A549 (cell line): ENCODE data around the gene FAM72C.
"Not testable (repeated sequence)": the region's sequence is repeated elsewhere in the genome, so short reads cannot be mapped to it uniquely, and the experiment has no call there.

Source experiments
- CEBPB ChIP-seq, 2 experiments: fragments of >200 bp in 1 of 2; sonication (Bioruptor Twin) in 1 of 2; formaldehyde crosslinking in 1 of 2; IDR thresholded peaks; 2 replicates each; pipeline ENCODE4 v1.6.1; 2012 to 2016
- CTCF ChIP-seq: fragments of >200 bp; sonication (Bioruptor Twin); formaldehyde crosslinking; IDR thresholded peaks from 3 replicates; pipeline ENCODE4 v1.5.1; 2016
- E2F6 ChIP-seq: IDR thresholded peaks from 2 replicates; pipeline ENCODE4 v1.6.1; 2012; ENCODE audit warnings: low read depth, borderline replicate concordance
- EHMT2 ChIP-seq: fragments of 200-600 bp; sonication (generic); IDR thresholded peaks from 2 replicates; pipeline ENCODE4 v1.6.1; 2016; ENCODE audit warnings: antibody characterized with exemption, low read depth, mild to moderate bottlenecking, moderate library complexity
- JUNB ChIP-seq: fragments of >200 bp; sonication (Bioruptor Twin); formaldehyde crosslinking; IDR thresholded peaks from 2 replicates; pipeline ENCODE4 v1.6.1; 2016
- MAFK ChIP-seq: fragments of 450-650 bp; IDR thresholded peaks from 2 replicates; pipeline ENCODE4 v1.6.1; 2014; ENCODE audit not compliant: partially characterized antibody
- POLR2A ChIP-seq: IDR thresholded peaks from 2 replicates; pipeline ENCODE4 v1.6.1; 2012; ENCODE audit warnings: mild to moderate bottlenecking, low read length
- POLR2AphosphoS2 ChIP-seq: conservative IDR thresholded peaks from 2 replicates; pipeline ENCODE4 v1.6.1; 2012; ENCODE audit warnings: low read length, improper control_type of control experiment, inconsistent platforms
- RAD21 ChIP-seq, 2 experiments: fragments of >200 bp in 1 of 2; sonication (Bioruptor Twin) in 1 of 2; formaldehyde crosslinking in 1 of 2; IDR thresholded peaks in 1 of 2; conservative IDR thresholded peaks in 1 of 2; 2 replicates in 1 of 2; 3 replicates in 1 of 2; pipeline ENCODE4 v1.6.1; 2012 to 2018; ENCODE audit warnings: inconsistent platforms in 1 of 2
- REST ChIP-seq: fragments of 200-600 bp; sonication (generic); IDR thresholded peaks from 2 replicates; pipeline ENCODE4 v1.6.1; 2016; ENCODE audit warnings: antibody characterized with exemption, mild to moderate bottlenecking, moderate library complexity
- SREBF2 ChIP-seq: fragments of 450-650 bp; IDR thresholded peaks from 2 replicates; pipeline ENCODE4 v1.6.1; 2014; ENCODE audit warnings: mild to moderate bottlenecking, moderate library complexity
- ZFP36 ChIP-seq: fragments of 450-650 bp; IDR thresholded peaks from 2 replicates; pipeline ENCODE4 v1.6.1; 2014; ENCODE audit warnings: borderline replicate concordance; ENCODE audit not compliant: partially characterized antibody
- ZNF302 ChIP-seq: fragments of 250-450 bp; sonication (Bioruptor Pico); IDR thresholded peaks from 2 replicates; pipeline ENCODE4 v1.9.0; 2021; ENCODE audit warnings: inconsistent platforms, mild to moderate bottlenecking, moderate library complexity
- TF ChIP-seq, protein P1 (sequence below): IDR thresholded peaks from 2 replicates; pipeline ENCODE4 v1.6.1; 2012

- TF ChIP-seq REST; ZNF302 (CRISPR knock-in tag); CTCF; SREBF2; JUNB; POLR2AphosphoS2; MAFK; EHMT2; POLR2A; E2F6; RAD21 (conservative IDR thresholded peaks at IDR 0.05 in 1 of 2, IDR thresholded peaks at IDR 0.05 in 1 of 2); CEBPB (IDR thresholded peaks at IDR 0.05); ZFP36: not testable (repeated sequence)
- TF ChIP-seq, protein P1, sequence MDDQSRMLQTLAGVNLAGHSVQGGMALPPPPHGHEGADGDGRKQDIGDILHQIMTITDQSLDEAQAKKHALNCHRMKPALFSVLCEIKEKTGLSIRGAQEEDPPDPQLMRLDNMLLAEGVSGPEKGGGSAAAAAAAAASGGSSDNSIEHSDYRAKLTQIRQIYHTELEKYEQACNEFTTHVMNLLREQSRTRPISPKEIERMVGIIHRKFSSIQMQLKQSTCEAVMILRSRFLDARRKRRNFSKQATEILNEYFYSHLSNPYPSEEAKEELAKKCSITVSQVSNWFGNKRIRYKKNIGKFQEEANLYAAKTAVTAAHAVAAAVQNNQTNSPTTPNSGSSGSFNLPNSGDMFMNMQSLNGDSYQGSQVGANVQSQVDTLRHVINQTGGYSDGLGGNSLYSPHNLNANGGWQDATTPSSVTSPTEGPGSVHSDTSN: not testable (repeated sequence)
These were observed 47.3 kb upstream of the FAM72C start for GRCh38 chr1:144019101-144019500.
